HEK293 (cell line): ENCODE results near the gene ENPEP.

ENCODE experiments used
- CTCF ChIA-PET: fragments of 350-600 bp; formaldehyde crosslinking; extraction: SDS; loops from one replicate; lab custom pipeline; 2021; ENCODE audit warnings: antibody characterized with exemption; lab: Yijun Ruan, JAX
- POLR2A ChIA-PET: fragments of 300-600 bp; formaldehyde crosslinking; extraction: SDS; loops from one replicate; lab custom pipeline; 2020; ENCODE audit warnings: antibody characterized with exemption, inconsistent platforms; lab: Yijun Ruan, JAX
- H3K27ac ChIP-seq: fragments of 200-500 bp; sonication (Bioruptor generic); 2 replicates; pipeline ENCODE4 v1.5.1; 2014; ENCODE audit warnings: low read depth, low read length, control low read depth, inconsistent platforms; ENCODE audit errors: extremely low read depth
- H3K36me3 ChIP-seq, 2 experiments: fragments of 200-500 bp in 1 of 2; sonication (Bioruptor generic) in 1 of 2; 1 replicate in 1 of 2; 2 replicates in 1 of 2; pipeline ENCODE4 v1.5.1; 2014 to 2017; ENCODE audit warnings: inconsistent platforms in 2 of 2, low read length in 2 of 2; ENCODE audit not compliant: control insufficient read depth in 2 of 2, insufficient read depth in 1 of 2
- H3K4me1 ChIP-seq: fragments of 200-500 bp; sonication (Bioruptor generic); 2 replicates; pipeline ENCODE4 v1.5.1; 2014; ENCODE audit warnings: mild to moderate bottlenecking, low read length, inconsistent platforms; ENCODE audit not compliant: control insufficient read depth, insufficient read depth
- H3K4me3 ChIP-seq: 2 replicates; pipeline ENCODE4 v1.5.1; 2011; ENCODE audit warnings: low read depth, mild to moderate bottlenecking, control low read depth, low read length, moderate library complexity
- H3K9me3 ChIP-seq: fragments of 200-500 bp; sonication (Bioruptor generic); 2 replicates; pipeline ENCODE4 v1.5.1; 2014; ENCODE audit warnings: low read depth, low read length, inconsistent platforms; ENCODE audit not compliant: control insufficient read depth, insufficient read depth
- GFI1B ChIP-seq: fragments of 450-650 bp; formaldehyde crosslinking; IDR thresholded peaks from 2 replicates; pipeline ENCODE4 v1.5.1; 2016; ENCODE audit warnings: missing biosample characterization, missing genetic modification characterization
- GLI2 ChIP-seq: fragments of 450-650 bp; formaldehyde crosslinking; IDR thresholded peaks from 2 replicates; pipeline ENCODE4; 2017; ENCODE audit warnings: missing biosample characterization, missing genetic modification characterization, low read depth, borderline replicate concordance
- GLI4 ChIP-seq: fragments of 450-650 bp; formaldehyde crosslinking; IDR thresholded peaks from 2 replicates; pipeline ENCODE4 v1.5.1; 2016; ENCODE audit warnings: missing biosample characterization, missing genetic modification characterization
- KLF16 ChIP-seq: fragments of 450-650 bp; formaldehyde crosslinking; IDR thresholded peaks from 2 replicates; pipeline ENCODE4 v1.5.1; 2017; ENCODE audit warnings: missing biosample characterization, missing genetic modification characterization
- KLF9 ChIP-seq: fragments of 450-650 bp; formaldehyde crosslinking; IDR thresholded peaks from 2 replicates; pipeline ENCODE4 v1.5.1; 2016; ENCODE audit warnings: missing biosample characterization, missing genetic modification characterization, low read depth
- MZF1 ChIP-seq: fragments of 450-650 bp; formaldehyde crosslinking; IDR thresholded peaks from 2 replicates; pipeline ENCODE4 v1.5.1; 2017; ENCODE audit warnings: missing biosample characterization, missing genetic modification characterization, borderline replicate concordance
- WT1 ChIP-seq: fragments of 450-650 bp; formaldehyde crosslinking; IDR thresholded peaks from 2 replicates; pipeline ENCODE4 v1.5.1; 2016; ENCODE audit warnings: missing biosample characterization, missing genetic modification characterization
- ZBTB1 ChIP-seq: fragments of 450-650 bp; formaldehyde crosslinking; IDR thresholded peaks from 2 replicates; pipeline ENCODE4 v1.5.1; 2016; ENCODE audit warnings: missing biosample characterization, missing genetic modification characterization
- ZNF121 ChIP-seq: fragments of 450-650 bp; formaldehyde crosslinking; IDR thresholded peaks from 2 replicates; pipeline ENCODE4 v1.5.1; 2016; ENCODE audit warnings: missing biosample characterization, missing genetic modification characterization
- ZNF16 ChIP-seq: fragments of 450-650 bp; formaldehyde crosslinking; IDR thresholded peaks from 2 replicates; pipeline ENCODE4 v1.5.1; 2016; ENCODE audit warnings: low read depth, missing biosample characterization, missing genetic modification characterization
- ZNF184 ChIP-seq: fragments of 450-650 bp; IDR thresholded peaks from 2 replicates; pipeline ENCODE4 v1.5.1; 2018; ENCODE audit warnings: missing biosample characterization, mild to moderate bottlenecking, missing genetic modification characterization
- ZNF223 ChIP-seq: fragments of 450-650 bp; formaldehyde crosslinking; IDR thresholded peaks from 2 replicates; pipeline ENCODE4 v1.5.1; 2016; ENCODE audit warnings: missing biosample characterization, missing genetic modification characterization
- ZNF324 ChIP-seq: fragments of 450-650 bp; formaldehyde crosslinking; IDR thresholded peaks from 2 replicates; pipeline ENCODE4 v1.5.1; 2016; ENCODE audit warnings: missing biosample characterization, missing genetic modification characterization
- ZNF341 ChIP-seq: fragments of 450-650 bp; formaldehyde crosslinking; IDR thresholded peaks from 2 replicates; pipeline ENCODE4; 2016; ENCODE audit warnings: low read depth, missing biosample characterization, missing genetic modification characterization
- ZNF426 ChIP-seq: fragments of 450-650 bp; formaldehyde crosslinking; IDR thresholded peaks from 2 replicates; pipeline ENCODE4 v1.5.1; 2017; ENCODE audit warnings: missing biosample characterization, missing genetic modification characterization, mild to moderate bottlenecking, inconsistent platforms, moderate library complexity
- ZNF530 ChIP-seq: fragments of 450-650 bp; formaldehyde crosslinking; IDR thresholded peaks from 2 replicates; pipeline ENCODE4 v1.5.1; 2016; ENCODE audit warnings: low read depth, missing biosample characterization, missing genetic modification characterization
- ZNF776 ChIP-seq: fragments of 450-650 bp; formaldehyde crosslinking; IDR thresholded peaks from 2 replicates; pipeline ENCODE4 v1.5.0; 2017; ENCODE audit warnings: missing biosample characterization, missing genetic modification characterization, borderline replicate concordance
- ZNF785 ChIP-seq: fragments of 450-650 bp; formaldehyde crosslinking; IDR thresholded peaks from 2 replicates; pipeline ENCODE4 v1.5.1; 2016; ENCODE audit warnings: missing biosample characterization, missing genetic modification characterization
- ZNF830 ChIP-seq: fragments of 450-650 bp; IDR thresholded peaks from 2 replicates; pipeline ENCODE4 v1.5.0; 2018; ENCODE audit warnings: missing biosample characterization, missing genetic modification characterization, low read depth, mild to moderate bottlenecking, moderate library complexity
- ZXDB ChIP-seq: fragments of 450-650 bp; formaldehyde crosslinking; IDR thresholded peaks from 2 replicates; pipeline ENCODE4 v1.5.1; 2016; ENCODE audit warnings: missing biosample characterization, missing genetic modification characterization
- TF ChIP-seq, protein P1 (sequence below): fragments of 450-650 bp; formaldehyde crosslinking; IDR thresholded peaks from 2 replicates; pipeline ENCODE4 v1.5.0; 2017; ENCODE audit warnings: missing biosample characterization, missing genetic modification characterization, borderline replicate concordance
- TF ChIP-seq, protein P2 (sequence below): fragments of 450-650 bp; formaldehyde crosslinking; IDR thresholded peaks from 2 replicates; pipeline ENCODE4 v1.5.1; 2016; ENCODE audit warnings: missing biosample characterization, missing genetic modification characterization
- TF ChIP-seq, protein P3 (sequence below): fragments of 450-650 bp; formaldehyde crosslinking; IDR thresholded peaks from 2 replicates; pipeline ENCODE4 v1.5.1; 2016; ENCODE audit warnings: missing biosample characterization, missing genetic modification characterization
- TF ChIP-seq, protein P4 (sequence below): fragments of 450-650 bp; formaldehyde crosslinking; IDR thresholded peaks from 2 replicates; pipeline ENCODE4 v1.5.1; 2016; ENCODE audit warnings: missing biosample characterization, missing genetic modification characterization
- TF ChIP-seq, protein P5 (sequence below): fragments of 450-650 bp; formaldehyde crosslinking; IDR thresholded peaks from 2 replicates; pipeline ENCODE4 v1.5.1; 2017; ENCODE audit warnings: missing biosample characterization, missing genetic modification characterization

ENPEP gene

DNA sequence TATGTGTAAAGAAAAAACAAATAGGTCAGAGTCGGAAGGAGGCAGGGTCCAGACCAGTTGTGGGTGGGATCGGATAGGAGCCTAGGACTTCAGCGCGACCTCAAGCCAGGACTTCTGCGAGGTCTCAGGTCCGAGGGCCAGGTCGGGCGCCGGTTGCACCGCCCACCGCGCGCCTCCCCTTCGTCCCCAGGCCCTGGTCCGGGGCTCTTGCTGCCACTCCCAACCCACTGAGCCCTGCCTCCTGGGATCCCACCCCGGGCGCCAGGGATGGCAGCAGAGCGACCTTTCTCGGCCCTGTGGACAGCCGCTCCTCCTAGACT is 134.6 kb downstream of the ENPEP start:
- no peaks in the 10 kb centered on the region for H3K9me3 ChIP-seq
- no peaks in the 10 kb centered on the region for H3K36me3 ChIP-seq
- POLR2A ChIA-PET: no interaction called here
- no peak overlapping the region for H3K27ac ChIP-seq
- CTCF ChIA-PET: no interaction called here
- no peaks in the 10 kb centered on the region for H3K4me1 ChIP-seq
- TF ChIP-seq, protein P1, sequence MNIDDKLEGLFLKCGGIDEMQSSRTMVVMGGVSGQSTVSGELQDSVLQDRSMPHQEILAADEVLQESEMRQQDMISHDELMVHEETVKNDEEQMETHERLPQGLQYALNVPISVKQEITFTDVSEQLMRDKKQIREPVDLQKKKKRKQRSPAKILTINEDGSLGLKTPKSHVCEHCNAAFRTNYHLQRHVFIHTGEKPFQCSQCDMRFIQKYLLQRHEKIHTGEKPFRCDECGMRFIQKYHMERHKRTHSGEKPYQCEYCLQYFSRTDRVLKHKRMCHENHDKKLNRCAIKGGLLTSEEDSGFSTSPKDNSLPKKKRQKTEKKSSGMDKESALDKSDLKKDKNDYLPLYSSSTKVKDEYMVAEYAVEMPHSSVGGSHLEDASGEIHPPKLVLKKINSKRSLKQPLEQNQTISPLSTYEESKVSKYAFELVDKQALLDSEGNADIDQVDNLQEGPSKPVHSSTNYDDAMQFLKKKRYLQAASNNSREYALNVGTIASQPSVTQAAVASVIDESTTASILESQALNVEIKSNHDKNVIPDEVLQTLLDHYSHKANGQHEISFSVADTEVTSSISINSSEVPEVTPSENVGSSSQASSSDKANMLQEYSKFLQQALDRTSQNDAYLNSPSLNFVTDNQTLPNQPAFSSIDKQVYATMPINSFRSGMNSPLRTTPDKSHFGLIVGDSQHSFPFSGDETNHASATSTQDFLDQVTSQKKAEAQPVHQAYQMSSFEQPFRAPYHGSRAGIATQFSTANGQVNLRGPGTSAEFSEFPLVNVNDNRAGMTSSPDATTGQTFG (tag by site-specific recombination): no peak
- TF ChIP-seq, protein P2, sequence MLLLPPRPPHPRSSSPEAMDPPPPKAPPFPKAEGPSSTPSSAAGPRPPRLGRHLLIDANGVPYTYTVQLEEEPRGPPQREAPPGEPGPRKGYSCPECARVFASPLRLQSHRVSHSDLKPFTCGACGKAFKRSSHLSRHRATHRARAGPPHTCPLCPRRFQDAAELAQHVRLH (tag by site-specific recombination): no peak
- no peak for TF ChIP-seq GLI4 (tag by site-specific recombination)
- TF ChIP-seq GFI1B: no peak
- no peak for TF ChIP-seq GLI2 (tag by site-specific recombination)
- TF ChIP-seq KLF16 (tag by site-specific recombination): no peak
- TF ChIP-seq ZNF16 (tag by site-specific recombination): no peak
- no peak for TF ChIP-seq ZNF426 (tag by site-specific recombination)
- TF ChIP-seq WT1 (tag by site-specific recombination): no peak
- TF ChIP-seq ZNF530 (tag by site-specific recombination): no peak
- no peak for TF ChIP-seq MZF1 (tag by site-specific recombination)
- no peak for TF ChIP-seq ZNF785
- no peak for TF ChIP-seq ZNF830 (tag by site-specific recombination)
- no peak for TF ChIP-seq ZNF121 (tag by site-specific recombination)
- no peak for TF ChIP-seq ZBTB1 (tag by site-specific recombination)
- no peak for TF ChIP-seq ZXDB
- TF ChIP-seq ZNF184 (tag by site-specific recombination): no peak
- TF ChIP-seq, protein P3, sequence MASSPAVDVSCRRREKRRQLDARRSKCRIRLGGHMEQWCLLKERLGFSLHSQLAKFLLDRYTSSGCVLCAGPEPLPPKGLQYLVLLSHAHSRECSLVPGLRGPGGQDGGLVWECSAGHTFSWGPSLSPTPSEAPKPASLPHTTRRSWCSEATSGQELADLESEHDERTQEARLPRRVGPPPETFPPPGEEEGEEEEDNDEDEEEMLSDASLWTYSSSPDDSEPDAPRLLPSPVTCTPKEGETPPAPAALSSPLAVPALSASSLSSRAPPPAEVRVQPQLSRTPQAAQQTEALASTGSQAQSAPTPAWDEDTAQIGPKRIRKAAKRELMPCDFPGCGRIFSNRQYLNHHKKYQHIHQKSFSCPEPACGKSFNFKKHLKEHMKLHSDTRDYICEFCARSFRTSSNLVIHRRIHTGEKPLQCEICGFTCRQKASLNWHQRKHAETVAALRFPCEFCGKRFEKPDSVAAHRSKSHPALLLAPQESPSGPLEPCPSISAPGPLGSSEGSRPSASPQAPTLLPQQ (tag by site-specific recombination): no peak
- no peak for TF ChIP-seq KLF9 (tag by site-specific recombination)
- TF ChIP-seq, all 188 proteins: peak for 0
- H3K4me3 ChIP-seq: no peak overlapping the region

DNA sequence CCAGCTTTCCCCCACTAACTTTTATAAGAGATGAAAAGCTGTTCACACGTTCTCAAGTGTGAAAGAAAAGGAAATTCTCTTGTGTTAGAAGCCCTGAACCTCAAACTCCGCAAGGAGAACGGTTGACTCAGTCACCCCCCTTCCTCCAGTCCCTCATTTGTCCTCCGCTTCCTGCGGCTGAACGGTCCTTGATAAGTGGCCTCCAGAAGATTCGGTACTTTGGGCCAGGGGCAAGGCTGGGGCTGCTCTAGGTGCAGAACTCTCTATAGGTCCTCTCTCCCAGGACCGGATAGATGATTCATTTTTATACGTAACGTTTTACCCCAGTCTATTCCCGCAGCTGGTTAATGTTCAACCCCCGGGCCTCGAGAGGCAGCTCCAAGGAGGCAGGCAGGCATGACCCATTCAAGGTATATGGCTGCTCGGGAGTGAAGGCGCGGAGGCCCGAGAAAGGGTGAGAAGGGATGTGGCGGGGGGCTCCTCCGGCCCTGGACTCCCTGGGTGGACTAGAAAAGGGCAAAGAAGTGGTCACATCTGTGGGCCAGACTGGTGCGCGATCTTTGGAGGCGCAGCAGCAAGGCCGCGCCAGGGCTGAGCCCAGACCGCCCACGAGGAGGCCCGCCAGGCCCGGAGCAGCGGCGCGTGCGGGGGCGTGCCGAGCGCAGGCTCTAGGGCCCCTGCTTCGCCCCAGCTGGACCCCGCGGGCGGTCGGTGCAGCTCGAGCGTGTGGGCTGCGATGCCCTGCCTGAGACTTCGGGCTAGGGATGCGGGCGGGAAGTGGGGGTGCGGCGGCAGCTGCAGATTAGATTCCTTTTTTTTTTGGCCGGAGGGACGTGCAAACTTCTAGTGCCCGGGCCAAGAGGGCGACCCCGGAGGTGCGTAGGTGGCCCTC is 135.2 kb downstream of the ENPEP start:
- no peak overlapping the region for H3K27ac ChIP-seq
- no peaks in the 10 kb centered on the region for H3K4me1 ChIP-seq
- no peaks in the 10 kb centered on the region for H3K36me3 ChIP-seq
- H3K4me3 ChIP-seq: no peak overlapping the region
- H3K9me3 ChIP-seq: no peaks in the 10 kb centered on the region
- ChIA-PET CTCF (no interaction called here), POLR2A (no interaction called here)
- TF ChIP-seq ZNF324 (tag by site-specific recombination): no peak
- TF ChIP-seq, protein P1 (tag by site-specific recombination): no peak
- TF ChIP-seq ZNF223 (tag by site-specific recombination): no peak
- no peak for TF ChIP-seq ZNF776 (tag by site-specific recombination)
- TF ChIP-seq, protein P4, sequence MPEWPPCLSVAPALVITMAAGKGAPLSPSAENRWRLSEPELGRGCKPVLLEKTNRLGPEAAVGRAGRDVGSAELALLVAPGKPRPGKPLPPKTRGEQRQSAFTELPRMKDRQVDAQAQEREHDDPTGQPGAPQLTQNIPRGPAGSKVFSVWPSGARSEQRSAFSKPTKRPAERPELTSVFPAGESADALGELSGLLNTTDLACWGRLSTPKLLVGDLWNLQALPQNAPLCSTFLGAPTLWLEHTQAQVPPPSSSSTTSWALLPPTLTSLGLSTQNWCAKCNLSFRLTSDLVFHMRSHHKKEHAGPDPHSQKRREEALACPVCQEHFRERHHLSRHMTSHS (tag by site-specific recombination): no peak
- no peak for TF ChIP-seq ZNF341 (tag by site-specific recombination)
- TF ChIP-seq, protein P5, sequence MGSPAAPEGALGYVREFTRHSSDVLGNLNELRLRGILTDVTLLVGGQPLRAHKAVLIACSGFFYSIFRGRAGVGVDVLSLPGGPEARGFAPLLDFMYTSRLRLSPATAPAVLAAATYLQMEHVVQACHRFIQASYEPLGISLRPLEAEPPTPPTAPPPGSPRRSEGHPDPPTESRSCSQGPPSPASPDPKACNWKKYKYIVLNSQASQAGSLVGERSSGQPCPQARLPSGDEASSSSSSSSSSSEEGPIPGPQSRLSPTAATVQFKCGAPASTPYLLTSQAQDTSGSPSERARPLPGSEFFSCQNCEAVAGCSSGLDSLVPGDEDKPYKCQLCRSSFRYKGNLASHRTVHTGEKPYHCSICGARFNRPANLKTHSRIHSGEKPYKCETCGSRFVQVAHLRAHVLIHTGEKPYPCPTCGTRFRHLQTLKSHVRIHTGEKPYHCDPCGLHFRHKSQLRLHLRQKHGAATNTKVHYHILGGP (tag by site-specific recombination): no peak
